Astrocyte (in vitro differentiated cells and primary cell): ENCODE results near the gene TMEM52B.

ENCODE experiments used
- CTCF ChIP-seq: IDR thresholded peaks from 2 replicates; pipeline ENCODE4 v1.5.1; 2011; ENCODE audit warnings: low read depth, mild to moderate bottlenecking, inconsistent platforms, low read length, moderate library complexity; ENCODE audit not compliant: insufficient read depth
- EZH2 ChIP-seq: IDR thresholded peaks from 2 replicates; pipeline ENCODE4 v1.6.1; 2012; ENCODE audit warnings: mild to moderate bottlenecking, low read length, inconsistent platforms; ENCODE audit not compliant: insufficient read depth

DNA sequence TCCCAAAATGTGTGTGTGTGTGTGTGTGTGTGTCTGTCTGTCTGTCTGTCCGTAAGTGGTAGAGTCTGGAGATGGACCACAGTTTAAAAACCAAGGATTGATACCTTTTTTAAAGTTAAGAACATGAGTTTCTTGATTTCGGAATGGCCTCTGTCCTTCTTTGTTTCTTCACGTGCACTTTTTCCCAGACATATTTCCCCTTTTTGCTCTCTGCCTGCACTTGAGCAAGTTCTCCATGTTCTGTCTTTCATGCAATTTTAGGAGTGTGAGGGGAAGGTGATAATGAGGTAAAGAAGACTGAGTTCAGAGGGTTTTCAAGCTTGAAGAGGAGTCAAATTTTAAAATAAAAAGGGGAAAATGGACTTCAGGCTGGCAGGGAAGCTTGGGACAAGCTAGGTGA, 19.6 kb upstream of the TMEM52B start:
- no peak for TF ChIP-seq EZH2
- no peak for TF ChIP-seq CTCF
